Measurements from ENCODE around the gene RHEBL1. TPM values are rescaled to one million over a fixed set of nuclear protein-coding genes. Genes with fewer than 3 reads are reported as not detected.

Gene RHEBL1
- total RNA-seq, 2 donors from 2014 or later: 1.1 to 2.3 TPM

DNA sequence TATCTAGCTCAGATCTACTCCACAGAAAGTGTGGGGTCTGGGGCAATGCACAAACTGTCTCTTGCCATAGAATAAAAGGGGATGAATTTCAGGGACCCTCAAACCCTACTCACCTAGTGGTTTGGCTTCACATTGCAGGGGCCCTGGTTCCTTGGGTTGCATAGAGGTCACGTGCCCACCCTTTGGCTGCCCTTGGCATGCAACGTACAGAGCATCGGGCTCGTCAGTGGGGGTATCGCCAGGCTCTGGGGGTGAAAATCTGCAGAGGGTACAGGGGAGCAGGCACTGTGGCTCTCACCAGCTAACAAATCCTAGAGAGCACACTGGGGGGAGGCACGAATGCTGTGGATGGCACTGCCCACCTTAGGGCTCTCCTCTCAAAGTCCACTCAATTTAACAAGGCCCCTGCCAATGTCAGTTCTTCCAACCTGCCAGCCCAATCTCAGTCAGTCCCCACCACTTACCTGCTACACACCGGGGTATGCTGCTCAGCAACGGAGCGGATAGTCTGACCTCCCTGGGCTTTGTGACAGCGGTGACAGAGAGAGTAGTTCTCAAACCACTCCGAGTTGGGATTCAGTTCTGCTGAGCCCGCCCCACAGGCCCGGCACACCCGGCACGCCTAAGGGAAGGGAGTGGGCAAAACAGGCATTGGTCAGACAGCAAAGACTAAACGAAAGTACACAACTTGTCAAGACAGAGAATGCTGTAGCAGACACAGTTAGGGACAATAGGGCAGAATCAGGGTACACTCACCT, 17.1 kb downstream of the RHEBL1 start:
- Histone ChIP-seq H3K4me1 (replicated peaks) (peaks cover 29% of the 10 kb centered on the region), H3K36me3 (peaks cover 42 to 51% of the 10 kb centered on the region in 2 donors), H3K27me3 (replicated peaks; ENCODE audit: insufficient read depth) (no peaks in the 10 kb centered on the region), H3K9me3 (no peaks in the 10 kb centered on the region), H3K4me3 (no peak overlapping the region), H3K27ac (no peak overlapping the region)
- TF ChIP-seq POLR2A (IDR thresholded peaks at IDR 0.05) (no peak), POLR2AphosphoS5 (IDR thresholded peaks at IDR 0.05) (no peak), CTCF (IDR thresholded peaks at IDR 0.05) (no peak)
- intact Hi-C loops (cut with DNase I): no loop called here
- DNase-seq (ENCODE audit: low spot score): no peak
- WGBS: 86% methylated on average over 16 of the region's 16 CpGs

DNA sequence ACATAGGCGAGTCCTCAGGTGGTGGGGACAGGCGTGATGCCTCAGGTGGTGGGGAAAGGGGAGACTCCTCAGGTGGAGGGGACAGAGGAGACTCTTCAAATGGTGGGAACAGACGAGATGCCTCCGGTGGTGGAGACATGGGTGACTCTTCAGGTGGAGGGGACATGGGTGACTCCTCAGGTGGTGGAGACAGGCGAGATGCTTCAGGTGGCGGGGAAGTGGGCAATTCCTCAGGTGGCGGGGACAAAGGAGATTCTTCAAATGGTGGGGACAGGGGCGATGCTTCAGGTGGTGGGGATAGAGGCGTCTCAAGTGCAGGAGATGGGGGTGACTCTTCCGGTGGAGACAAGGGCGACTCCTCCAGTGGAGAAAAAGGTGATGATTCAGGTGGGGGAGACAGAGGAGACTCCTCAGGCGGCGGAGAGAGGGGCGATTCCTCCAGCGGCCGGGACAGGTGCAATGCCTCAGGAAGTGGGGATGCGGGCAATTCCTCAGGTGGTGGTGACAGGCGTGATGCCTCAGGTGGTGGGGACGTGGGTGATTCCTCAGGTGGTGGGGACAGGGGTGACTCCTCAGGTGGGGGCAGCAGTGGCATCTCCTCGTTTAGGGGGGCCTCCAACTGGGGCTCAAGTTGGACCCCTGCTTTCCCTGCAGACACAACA, 17.9 kb downstream of the RHEBL1 start:
- peaks cover 22% of the 10 kb centered on the region for H3K4me1 ChIP-seq (replicated peaks)

GRCh38 chr12:49051373-49051764, 18.4 kb downstream of the RHEBL1 start:
- Histone ChIP-seq H3K9me3 (no peaks in the 10 kb centered on the region), H3K4me3 (no peak overlapping the region), H3K4me1 (replicated peaks) (peaks cover 18% of the 10 kb centered on the region), H3K36me3 (peaks cover 42 to 55% of the 10 kb centered on the region in 2 donors), H3K27me3 (replicated peaks; ENCODE audit: insufficient read depth) (no peaks in the 10 kb centered on the region), H3K27ac (no peak overlapping the region)
- DNase-seq (ENCODE audit: low spot score): no peak
- no peak for TF ChIP-seq POLR2AphosphoS5 (IDR thresholded peaks at IDR 0.05)
- no peak for TF ChIP-seq POLR2A (IDR thresholded peaks at IDR 0.05)
- no peak for TF ChIP-seq CTCF (IDR thresholded peaks at IDR 0.05)
- intact Hi-C loops (cut with DNase I): no loop called here
- whole genome bisulfite sequencing: 90% methylated on average over 18 of the region's 18 CpGs

More for the DNA sequence above, 17.9 kb downstream of the RHEBL1 start:
- Histone ChIP-seq H3K27ac (no peak overlapping the region), H3K27me3 (replicated peaks; ENCODE audit: insufficient read depth) (no peaks in the 10 kb centered on the region), H3K9me3 (no peaks in the 10 kb centered on the region), H3K4me3 (no peak overlapping the region), H3K36me3 (peaks cover 42 to 51% of the 10 kb centered on the region in 2 donors)
- no peak for DNase-seq (ENCODE audit: low spot score)
- 86% methylated on average over 20 of the region's 20 CpGs for WGBS
- TF ChIP-seq POLR2AphosphoS5 (IDR thresholded peaks at IDR 0.05) (no peak), POLR2A (IDR thresholded peaks at IDR 0.05) (no peak), CTCF (IDR thresholded peaks at IDR 0.05) (no peak)
- intact Hi-C loops (cut with DNase I): no loop called here

- TF ChIP-seq POLR2A (IDR thresholded peaks at IDR 0.05): no peak
- no peak for TF ChIP-seq POLR2AphosphoS5 (IDR thresholded peaks at IDR 0.05)
- TF ChIP-seq CTCF (IDR thresholded peaks at IDR 0.05): no peak
- no peak for DNase-seq (ENCODE audit: low spot score)
- no peaks in the 10 kb centered on the region for H3K27me3 ChIP-seq (replicated peaks; ENCODE audit: insufficient read depth)
- peaks cover 45 to 61% of the 10 kb centered on the region in 2 donors for H3K36me3 ChIP-seq
- intact Hi-C loops (cut with DNase I): no loop called here
- peaks cover 13% of the 10 kb centered on the region for H3K4me1 ChIP-seq (replicated peaks)
- no peak overlapping the region for H3K4me3 ChIP-seq
- 90% methylated on average over 13 of the region's 13 CpGs for WGBS
- H3K9me3 ChIP-seq: no peaks in the 10 kb centered on the region
- H3K27ac ChIP-seq: no peak overlapping the region
These were observed 19.0 kb downstream of the RHEBL1 start for GRCh38 chr12:49050507-49051372.

All from prostate gland (tissue), 2 donors.